Activated CD4-positive, alpha-beta T cell treated with anti-CD3 and anti-CD28 coated beads, Interleukin-2, amount 50 U/mL, for 48 hours (primary cell): Measurements from ENCODE around the gene ABHD1.
"Not testable (repeated sequence)": the region's sequence is repeated elsewhere in the genome, so short reads cannot be mapped to it uniquely, and the experiment has no call there.

Experiments
- DNase-seq, 2 experiments: peaks; one replicate each; pipeline ENCODE4 v3.0.0-alpha.2; 2020

Gene ABHD1

DNA sequence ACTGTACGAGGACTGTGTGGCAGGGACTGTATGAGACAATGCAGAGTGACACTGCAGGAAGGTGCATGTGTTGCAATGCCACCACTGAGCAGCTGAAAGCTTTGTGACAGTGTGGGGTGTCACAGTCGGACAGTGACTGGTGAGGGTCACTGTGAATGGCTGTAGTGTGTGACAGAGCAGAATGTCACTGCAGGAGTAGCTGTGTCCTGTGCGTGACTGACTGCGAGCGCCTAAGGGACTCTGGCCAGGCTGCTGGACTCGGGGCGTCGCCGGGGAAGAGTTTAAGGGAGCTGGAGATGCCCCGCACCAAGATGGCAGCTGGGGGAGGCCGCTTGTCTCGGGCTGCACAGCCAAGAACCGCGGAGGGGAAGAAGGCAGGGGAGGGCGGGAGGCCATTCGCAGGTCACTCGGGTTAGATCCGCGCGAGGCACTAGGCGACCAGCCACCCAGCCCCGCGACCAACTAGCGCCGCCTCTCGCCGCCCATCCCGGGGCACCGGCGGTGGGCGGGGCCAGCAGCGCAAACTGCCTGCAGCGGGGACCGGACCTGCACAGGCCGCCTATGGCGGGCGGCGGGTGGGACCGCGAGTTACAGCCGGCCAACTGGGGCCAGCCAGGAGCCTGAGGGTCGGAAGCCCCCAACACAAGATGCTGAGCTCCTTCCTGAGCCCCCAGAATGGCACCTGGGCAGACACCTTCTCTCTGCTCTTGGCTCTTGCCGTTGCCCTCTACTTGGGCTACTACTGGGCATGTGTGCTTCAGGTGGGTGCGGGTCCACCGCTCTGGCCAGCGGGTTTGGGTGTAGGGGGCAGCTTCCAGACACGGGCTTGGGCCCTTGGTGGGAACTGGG, at the start of gene ABHD1:
Gene ABHD1, plus strand, starts transcription at position 514 of the 849 bp plus-strand sequence. Its CDS starts 134 bp downstream, at position 648.
- DNase-seq = peak; percentile 62 to 71

DNA sequence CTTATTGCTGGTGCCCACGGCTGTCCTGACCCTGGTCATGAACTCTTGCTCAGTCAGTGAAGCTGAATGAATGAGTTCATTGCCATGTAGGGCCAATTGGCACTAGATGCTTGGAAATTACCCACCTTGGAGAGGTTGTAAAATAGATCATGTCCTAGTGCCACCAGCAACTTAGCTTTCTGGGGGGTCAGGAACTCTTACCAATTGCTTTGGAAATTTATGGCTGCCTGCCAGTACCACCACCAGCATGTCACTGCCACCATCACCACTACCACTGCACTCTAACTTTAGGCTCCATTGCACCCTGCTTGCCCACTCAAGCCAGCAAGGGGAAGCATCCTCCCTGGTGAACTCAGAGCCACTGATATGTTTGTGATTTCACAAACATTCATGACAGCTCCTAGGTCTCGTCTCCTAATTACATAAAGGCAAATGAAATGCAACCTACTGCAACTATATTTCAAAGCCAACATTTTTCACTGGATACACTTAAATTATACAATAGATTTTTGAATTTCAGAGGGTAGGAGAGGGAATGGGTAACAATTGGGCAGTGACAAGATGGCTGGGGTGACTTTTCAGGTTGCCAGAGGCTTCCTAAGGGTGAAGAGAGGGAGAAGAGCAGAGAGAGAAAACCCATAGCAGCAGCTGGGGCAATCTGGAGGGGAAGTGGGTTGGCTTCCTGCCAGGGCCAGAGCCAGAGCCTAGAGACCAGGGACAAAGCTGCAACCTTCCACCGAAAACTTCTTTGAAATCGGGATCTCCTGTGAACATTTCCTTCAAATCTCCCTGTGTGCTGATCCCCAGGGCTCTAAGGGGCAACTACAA, 48.7 kb upstream of the ABHD1 start:
- DNase-seq = peak; percentile 45

GRCh38 chr2:27075566-27075871, 48.1 kb upstream of the ABHD1 start:
- DNase-seq = not testable (repeated sequence)

GRCh38 chr2:27076323-27076722, 47.3 kb upstream of the ABHD1 start:
- DNase-seq = no peak

DNA sequence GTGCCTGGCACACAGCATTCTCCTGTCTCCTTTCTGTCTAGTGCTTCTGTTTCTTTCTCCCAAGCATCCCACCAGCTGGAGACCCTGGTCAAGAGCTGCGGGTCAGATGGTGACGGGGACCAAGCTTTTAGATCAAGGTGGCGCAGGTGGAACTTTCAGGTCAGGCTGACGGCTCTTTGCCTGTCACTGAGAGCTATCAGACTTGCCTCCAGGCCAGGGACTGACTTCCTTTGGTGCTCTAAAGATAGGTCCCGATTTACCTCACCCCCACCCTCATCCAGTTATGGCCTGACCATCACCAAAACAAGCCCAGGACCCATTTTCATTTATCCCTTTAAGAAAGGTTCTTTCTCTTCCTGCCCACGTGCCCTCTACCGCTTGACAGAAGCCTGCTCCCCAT, 46.4 kb upstream of the ABHD1 start:
- no peak for DNase-seq

- no peak for DNase-seq
Observed at GRCh38 chr2:27078267-27079194, 45.1 kb upstream of the ABHD1 start, which contains the start of gene EMILIN1. Gene EMILIN1, plus strand, starts transcription at chr2:27078615. Its CDS starts 451 bp downstream, at chr2:27079066.

GRCh38 chr2:27079233-27080139, 44.1 kb upstream of the ABHD1 start:
- no peak for DNase-seq

DNA sequence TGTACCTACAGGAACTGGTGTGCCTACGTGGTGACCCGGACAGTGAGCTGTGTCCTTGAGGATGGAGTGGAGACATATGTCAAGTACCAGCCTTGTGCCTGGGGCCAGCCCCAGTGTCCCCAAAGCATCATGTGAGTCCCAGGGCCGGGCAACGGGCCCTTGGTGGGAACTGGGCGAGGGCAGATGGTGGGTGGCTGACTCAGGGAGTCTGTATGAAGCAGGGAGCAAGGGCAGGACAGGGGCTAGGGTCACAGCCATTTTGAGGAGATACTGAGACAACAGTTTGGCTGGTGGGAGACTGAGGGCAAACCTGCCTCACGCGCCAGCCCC, 43.5 kb upstream of the ABHD1 start:
- DNase-seq = no peak

GRCh38 chr2:27080603-27080936, 43.0 kb upstream of the ABHD1 start:
- no peak for DNase-seq

DNA sequence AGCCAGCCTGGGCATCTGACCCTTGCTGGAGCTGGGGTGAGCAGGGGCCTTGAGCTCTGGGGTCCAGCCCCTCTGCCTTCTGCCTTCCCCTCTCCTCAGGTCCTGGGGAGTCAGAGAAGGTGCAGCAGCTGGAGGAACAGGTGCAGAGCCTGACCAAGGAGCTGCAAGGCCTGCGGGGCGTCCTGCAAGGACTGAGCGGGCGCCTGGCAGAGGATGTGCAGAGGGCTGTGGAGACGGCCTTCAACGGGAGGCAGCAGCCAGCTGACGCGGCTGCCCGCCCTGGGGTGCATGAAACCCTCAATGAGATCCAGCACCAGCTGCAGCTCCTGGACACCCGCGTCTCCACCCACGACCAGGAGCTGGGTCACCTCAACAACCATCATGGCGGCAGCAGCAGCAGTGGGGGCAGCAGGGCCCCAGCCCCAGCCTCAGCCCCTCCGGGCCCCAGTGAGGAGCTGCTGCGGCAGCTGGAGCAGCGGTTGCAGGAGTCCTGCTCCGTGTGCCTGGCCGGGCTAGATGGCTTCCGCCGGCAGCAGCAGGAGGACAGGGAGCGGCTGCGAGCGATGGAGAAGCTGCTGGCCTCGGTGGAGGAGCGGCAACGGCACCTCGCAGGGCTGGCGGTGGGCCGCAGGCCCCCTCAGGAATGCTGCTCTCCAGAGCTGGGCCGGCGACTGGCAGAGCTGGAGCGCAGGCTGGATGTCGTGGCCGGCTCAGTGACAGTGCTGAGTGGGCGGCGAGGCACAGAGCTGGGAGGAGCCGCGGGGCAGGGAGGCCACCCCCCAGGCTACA, 41.4 kb upstream of the ABHD1 start:
- DNase-seq = no peak

GRCh38 chr2:27082773-27083409, 40.7 kb upstream of the ABHD1 start:
- DNase-seq = no peak

DNA sequence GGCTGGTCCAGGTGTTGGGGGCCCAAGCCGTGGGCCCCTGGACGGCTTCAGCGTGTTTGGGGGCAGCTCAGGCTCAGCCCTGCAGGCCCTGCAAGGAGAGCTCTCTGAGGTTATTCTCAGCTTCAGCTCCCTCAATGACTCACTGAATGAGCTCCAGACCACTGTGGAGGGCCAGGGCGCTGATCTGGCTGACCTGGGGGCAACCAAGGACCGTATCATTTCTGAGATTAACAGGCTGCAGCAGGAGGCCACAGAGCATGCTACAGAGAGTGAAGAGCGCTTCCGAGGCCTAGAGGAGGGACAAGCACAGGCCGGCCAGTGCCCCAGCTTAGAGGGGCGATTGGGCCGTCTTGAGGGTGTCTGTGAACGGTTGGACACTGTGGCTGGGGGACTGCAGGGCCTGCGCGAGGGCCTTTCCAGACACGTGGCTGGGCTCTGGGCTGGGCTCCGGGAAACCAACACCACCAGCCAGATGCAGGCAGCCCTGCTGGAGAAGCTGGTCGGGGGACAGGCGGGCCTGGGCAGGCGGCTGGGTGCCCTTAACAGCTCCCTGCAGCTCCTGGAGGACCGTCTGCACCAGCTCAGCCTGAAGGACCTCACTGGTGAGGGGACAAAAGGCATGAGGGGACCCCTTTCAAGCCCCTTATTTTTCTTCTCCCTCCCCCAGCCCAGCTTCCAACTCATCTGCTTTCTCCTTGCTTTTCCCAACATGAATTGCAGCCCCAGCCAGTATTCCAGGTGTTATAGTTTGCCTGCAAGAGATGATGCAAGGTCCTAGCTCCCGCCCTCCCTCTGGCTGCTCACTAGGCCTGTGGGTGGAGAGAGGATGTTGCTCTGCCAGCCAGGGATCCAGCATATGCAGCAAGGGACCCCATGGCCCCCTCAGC, 40.0 kb upstream of the ABHD1 start:
- DNase-seq = no peak

DNA sequence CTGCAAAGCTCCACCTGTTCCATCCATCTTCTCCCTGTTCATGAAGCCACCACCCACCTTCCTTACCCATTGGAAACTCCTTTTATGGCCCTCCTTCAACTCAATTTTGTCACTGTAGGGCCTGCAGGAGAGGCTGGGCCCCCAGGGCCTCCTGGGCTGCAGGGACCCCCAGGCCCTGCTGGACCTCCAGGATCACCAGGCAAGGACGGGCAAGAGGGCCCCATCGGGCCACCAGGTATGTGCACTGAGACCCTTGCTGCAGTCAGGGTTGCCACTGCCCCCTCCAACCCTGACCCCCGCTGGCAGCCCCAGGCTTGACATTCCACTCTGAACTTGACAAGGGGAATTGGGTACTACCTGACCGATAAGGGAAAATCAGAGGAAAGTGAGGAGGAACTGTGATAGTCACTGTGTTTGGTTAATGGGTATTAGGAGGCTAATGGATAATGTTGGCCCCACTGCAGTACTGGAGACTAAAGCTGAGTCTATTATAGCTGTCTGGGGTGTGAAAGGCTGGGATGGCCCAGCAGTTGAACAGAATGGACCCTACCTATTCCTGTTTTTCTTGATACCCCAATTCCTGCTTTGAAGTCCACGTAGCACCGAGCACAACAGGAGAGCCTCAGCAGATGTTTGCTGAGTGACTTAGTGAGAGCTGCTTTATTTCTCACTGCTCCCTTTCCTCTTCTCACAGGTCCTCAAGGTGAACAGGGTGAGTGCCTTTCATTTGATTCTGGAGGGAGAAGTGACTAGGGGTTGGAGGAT, 39.1 kb upstream of the ABHD1 start:
- no peak for DNase-seq

DNA sequence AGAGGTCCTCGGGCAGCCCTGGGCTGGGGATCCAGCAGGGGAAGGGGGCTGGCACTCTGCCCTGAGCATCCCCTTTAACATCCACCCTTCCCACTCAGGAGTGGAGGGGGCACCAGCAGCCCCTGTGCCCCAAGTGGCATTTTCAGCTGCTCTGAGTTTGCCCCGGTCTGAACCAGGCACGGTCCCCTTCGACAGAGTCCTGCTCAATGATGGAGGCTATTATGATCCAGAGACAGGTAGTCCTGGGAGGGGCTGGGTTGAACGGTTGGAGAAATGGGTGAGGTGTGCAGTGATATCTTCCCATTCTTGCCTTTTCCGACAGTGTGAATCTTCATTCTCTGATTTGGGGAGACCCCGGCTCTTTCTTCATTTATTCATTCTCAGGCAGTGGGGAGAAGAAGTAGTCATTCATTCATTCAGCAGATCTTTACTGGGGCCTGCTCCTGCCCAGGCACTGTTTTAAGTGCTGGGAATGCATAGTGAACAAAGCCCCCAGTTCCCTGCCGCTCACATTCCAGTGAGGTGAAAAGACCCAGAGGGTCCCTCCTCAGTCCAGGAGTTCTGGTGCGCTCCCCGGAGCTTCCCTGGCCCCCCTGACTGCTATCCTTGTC, 38.4 kb upstream of the ABHD1 start:
- no peak for DNase-seq

GRCh38 chr2:27085673-27086089, 37.9 kb upstream of the ABHD1 start:
- DNase-seq = peak; percentile 58 to 65

- DNase-seq = peak; percentile 97
Observed at GRCh38 chr2:27086090-27086723, 37.4 kb upstream of the ABHD1 start.

DNA sequence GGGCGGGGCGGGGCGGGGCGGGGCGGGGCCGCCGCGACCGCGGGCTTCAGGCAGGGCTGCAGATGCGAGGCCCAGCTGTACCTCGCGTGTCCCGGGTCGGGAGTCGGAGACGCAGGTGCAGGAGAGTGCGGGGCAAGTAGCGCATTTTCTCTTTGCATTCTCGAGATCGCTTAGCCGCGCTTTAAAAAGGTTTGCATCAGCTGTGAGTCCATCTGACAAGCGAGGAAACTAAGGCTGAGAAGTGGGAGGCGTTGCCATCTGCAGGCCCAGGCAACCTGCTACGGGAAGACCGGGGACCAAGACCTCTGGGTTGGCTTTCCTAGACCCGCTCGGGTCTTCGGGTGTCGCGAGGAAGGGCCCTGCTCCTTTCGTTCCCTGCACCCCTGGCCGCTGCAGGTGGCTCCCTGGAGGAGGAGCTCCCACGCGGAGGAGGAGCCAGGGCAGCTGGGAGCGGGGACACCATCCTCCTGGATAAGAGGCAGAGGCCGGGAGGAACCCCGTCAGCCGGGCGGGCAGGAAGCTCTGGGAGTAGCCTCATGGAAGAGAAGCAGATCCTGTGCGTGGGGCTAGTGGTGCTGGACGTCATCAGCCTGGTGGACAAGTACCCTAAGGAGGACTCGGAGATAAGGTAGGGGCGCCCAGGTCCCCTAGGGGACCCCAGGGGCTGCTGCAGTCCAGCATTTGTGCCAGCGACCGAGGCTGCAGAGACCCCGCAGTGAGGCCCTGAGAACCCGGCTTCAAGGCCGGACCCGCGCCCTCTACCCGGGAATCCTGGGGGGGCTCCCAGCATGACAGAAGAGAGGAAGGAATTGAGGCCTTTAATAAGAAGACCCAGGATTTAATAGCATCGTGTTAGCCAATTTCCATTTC, 36.7 kb upstream of the ABHD1 start, which contains the start of gene KHK:
Gene KHK, plus strand, starts transcription at position 49 of the 870 bp plus-strand sequence. Its CDS starts 488 bp downstream, at position 537.
- peak; percentile 40 to 55 for DNase-seq
